H1 (cell line): Measurements from ENCODE around the gene DLG5. TPM values are rescaled to one million over a fixed set of nuclear protein-coding genes. Genes with fewer than 3 reads are reported as not detected.

Experiments
- CTCF ChIA-PET: fragments of 300-600 bp; sonication (Branson Sonifier 250); formaldehyde crosslinking; loops from one replicate; lab custom pipeline; 2021; ENCODE audit not compliant: partially characterized antibody; lab: Charles Lee
- POLR2A ChIA-PET: fragments of 300-600 bp; sonication (Branson Sonifier 250); formaldehyde crosslinking; loops from one replicate; lab custom pipeline; 2021; ENCODE audit warnings: inconsistent platforms; ENCODE audit not compliant: partially characterized antibody; lab: Charles Lee
- DNase-seq, 2 experiments: peaks; one replicate each; pipeline versions ENCODE4 v3.0.0 to v3.0.0-alpha.2; 2010 to 2022; ENCODE audit warnings: low spot score in 2 of 2, low read depth in 1 of 2, mixed read lengths in 1 of 2
- FAIRE-seq: peaks from 2 replicates; lab custom pipeline; 2011; peaks lifted over from hg19 to GRCh38; lab: Jason Lieb, UNC
- H2AFZ ChIP-seq: 2 replicates; pipeline ENCODE4 v1.8.1; 2012; ENCODE audit warnings: low read length, inconsistent platforms
- H2AK5ac ChIP-seq: 2 replicates; pipeline ENCODE4 v1.6.1; 2013; ENCODE audit warnings: low read depth, low read length
- H2BK120ac ChIP-seq: replicated peaks from 2 replicates; pipeline ENCODE3; 2013; ENCODE audit warnings: low read depth, low read length, inconsistent platforms
- H2BK12ac ChIP-seq: 2 replicates; pipeline ENCODE4 v1.6.1; 2013; ENCODE audit warnings: low read depth, low read length
- H2BK15ac ChIP-seq: 2 replicates; pipeline ENCODE4 v1.6.1; 2013; ENCODE audit warnings: low read length
- H2BK20ac ChIP-seq: 2 replicates; pipeline ENCODE4 v1.6.1; 2013; ENCODE audit warnings: low read length
- H2BK5ac ChIP-seq: 2 replicates; pipeline ENCODE4 v1.6.1; 2013; ENCODE audit warnings: low read depth, low read length
- H3K14ac ChIP-seq: 2 replicates; pipeline ENCODE4 v1.6.1; 2013; ENCODE audit warnings: inconsistent platforms; ENCODE audit not compliant: insufficient read length
- H3K18ac ChIP-seq: 2 replicates; pipeline ENCODE4 v1.6.1; 2013; ENCODE audit warnings: low read length; ENCODE audit errors: extremely low read depth
- H3K23ac ChIP-seq: 2 replicates; pipeline ENCODE4 v1.6.1; 2013; ENCODE audit warnings: inconsistent platforms; ENCODE audit not compliant: insufficient read length
- H3K23me2 ChIP-seq: 2 replicates; pipeline ENCODE4 v1.6.1; 2013; ENCODE audit warnings: low read depth, low read length
- H3K27ac ChIP-seq: 2 replicates; pipeline ENCODE4 v1.6.1; 2011; ENCODE audit warnings: low read depth, low read length, inconsistent platforms
- H3K27me3 ChIP-seq, 4 experiments: replicated peaks in 1 of 4; 1 replicate in 1 of 4; 2 replicates in 3 of 4; pipeline versions ENCODE4 v1.6.1 to v1.8.1; 2011 to 2013; ENCODE audit warnings: low read length in 3 of 4, mild to moderate bottlenecking in 3 of 4, inconsistent platforms in 2 of 4, mixed read lengths in 2 of 4, moderate library complexity in 1 of 4; ENCODE audit not compliant: control insufficient read depth in 3 of 4, insufficient read depth in 3 of 4; ENCODE audit errors: extremely low read depth in 1 of 4
- H3K36me3 ChIP-seq, 4 experiments: 2 replicates each; pipeline versions ENCODE4 v1.6.1 to v1.8.1; 2011 to 2013; ENCODE audit warnings: mild to moderate bottlenecking in 4 of 4, low read length in 3 of 4, moderate library complexity in 2 of 4, control low read depth in 1 of 4, inconsistent platforms in 1 of 4; ENCODE audit not compliant: insufficient read depth in 4 of 4, control insufficient read depth in 2 of 4
- H3K4ac ChIP-seq: replicated peaks from 2 replicates; pipeline ENCODE3; 2013; ENCODE audit warnings: low read length, low read depth, mixed read lengths, inconsistent platforms; ENCODE audit not compliant: insufficient read length
- H3K4me1 ChIP-seq, 4 experiments: replicated peaks in 1 of 4; 1 replicate in 1 of 4; 2 replicates in 3 of 4; pipeline versions ENCODE4 v1.6.1 to v1.8.1; 2011 to 2013; ENCODE audit warnings: low read length in 3 of 4, inconsistent platforms in 2 of 4, mixed read lengths in 1 of 4; ENCODE audit not compliant: insufficient read depth in 4 of 4, control insufficient read depth in 3 of 4
- H3K4me2 ChIP-seq, 2 experiments: 2 replicates each; pipeline versions ENCODE4 v1.6.1 to v1.8.1; 2011 to 2013; ENCODE audit warnings: low read depth in 2 of 2, low read length in 2 of 2, control low read depth in 1 of 2, inconsistent platforms in 1 of 2, mild to moderate bottlenecking in 1 of 2; ENCODE audit not compliant: insufficient read depth in 1 of 2
- H3K4me3 ChIP-seq, 4 experiments: fragments of 200-600, 300-600 bp in 1 of 4; sonication (generic), shearing (Covaris generic), sonication (Bioruptor Twin) in 1 of 4; 2 replicates each; pipeline versions ENCODE4 v1.5.1 to v1.8.1; 2011 to 2016; ENCODE audit warnings: low read length in 4 of 4, low read depth in 3 of 4, control low read depth in 2 of 4, inconsistent platforms in 2 of 4, mild to moderate bottlenecking in 2 of 4, mixed read lengths in 1 of 4, moderate library complexity in 1 of 4; ENCODE audit not compliant: insufficient read depth in 2 of 4; ENCODE audit errors: extremely low read depth in 1 of 4
- H3K56ac ChIP-seq: replicated peaks from 2 replicates; pipeline ENCODE3; 2013; ENCODE audit warnings: low read depth, mild to moderate bottlenecking, mixed read lengths, low read length, inconsistent platforms; ENCODE audit not compliant: insufficient read length
- H3K79me1 ChIP-seq: 2 replicates; pipeline ENCODE4 v1.6.1; 2013; ENCODE audit warnings: low read depth, low read length, control low read depth
- H3K79me2 ChIP-seq, 2 experiments: 2 replicates each; pipeline versions ENCODE4 v1.6.1 to v1.8.1; 2012 to 2013; ENCODE audit warnings: low read length in 2 of 2, mild to moderate bottlenecking in 2 of 2, inconsistent platforms in 1 of 2; ENCODE audit not compliant: insufficient read depth in 2 of 2, control insufficient read depth in 1 of 2
- H3K9ac ChIP-seq, 4 experiments: replicated peaks in 1 of 4; 1 replicate in 1 of 4; 2 replicates in 3 of 4; pipeline versions ENCODE4 v1.6.1 to v1.8.1; 2011 to 2013; ENCODE audit warnings: low read depth in 3 of 4, low read length in 3 of 4, control low read depth in 2 of 4, mild to moderate bottlenecking in 2 of 4, moderate library complexity in 2 of 4, inconsistent platforms in 1 of 4; ENCODE audit errors: extremely low read depth in 1 of 4
- H3K9me3 ChIP-seq, 2 experiments: 2 replicates each; pipeline versions ENCODE4 v1.6.1 to v1.8.1; 2012 to 2013; ENCODE audit warnings: mild to moderate bottlenecking in 2 of 2, moderate library complexity in 2 of 2, control low read depth in 1 of 2, inconsistent platforms in 1 of 2, low read depth in 1 of 2, low read length in 1 of 2, mixed read lengths in 1 of 2; ENCODE audit not compliant: insufficient read depth in 2 of 2
- H4K20me1 ChIP-seq, 2 experiments: replicated peaks in 1 of 2; 2 replicates each; pipeline versions ENCODE3 to v1.8.1; 2011 to 2013; ENCODE audit warnings: inconsistent platforms in 2 of 2, low read length in 2 of 2, mild to moderate bottlenecking in 1 of 2; ENCODE audit not compliant: insufficient read depth in 2 of 2, control insufficient read depth in 1 of 2
- H4K5ac ChIP-seq: 2 replicates; pipeline ENCODE4 v1.6.1; 2013; ENCODE audit warnings: low read length, low read depth, mixed read lengths, inconsistent platforms; ENCODE audit not compliant: insufficient read length
- H4K8ac ChIP-seq: 2 replicates; pipeline ENCODE4 v1.8.0; 2013; ENCODE audit warnings: mild to moderate bottlenecking, moderate library complexity, low read length, inconsistent platforms; ENCODE audit not compliant: insufficient read depth; ENCODE audit errors: extremely low read depth
- H4K91ac ChIP-seq: replicated peaks from 2 replicates; pipeline ENCODE3; 2013; ENCODE audit warnings: low read length, mixed read lengths, inconsistent platforms; ENCODE audit not compliant: insufficient read length
- BRCA1 ChIP-seq: IDR thresholded peaks from 2 replicates; pipeline ENCODE4 v1.6.1; 2012; ENCODE audit warnings: low read depth, low read length, improper control_type of control experiment
- CHD1 ChIP-seq: IDR thresholded peaks from 2 replicates; pipeline ENCODE4 v1.6.1; 2012; ENCODE audit warnings: low read depth, low read length, improper control_type of control experiment
- FOSL1 ChIP-seq: IDR thresholded peaks from 2 replicates; pipeline ENCODE4 v1.6.1; 2011; ENCODE audit warnings: mild to moderate bottlenecking, low read depth, low read length, moderate library complexity; ENCODE audit not compliant: insufficient read depth
- HDAC2 ChIP-seq, 2 experiments: fragments of 300-600 bp in 1 of 2; sonication (generic) in 1 of 2; IDR thresholded peaks; 2 replicates each; pipeline ENCODE4 v1.6.1; 2011 to 2012; ENCODE audit warnings: low read depth in 2 of 2, low read length in 2 of 2, mild to moderate bottlenecking in 2 of 2, moderate library complexity in 2 of 2, borderline replicate concordance in 1 of 2, inconsistent platforms in 1 of 2
- NRF1 ChIP-seq: IDR thresholded peaks from 2 replicates; pipeline ENCODE4 v1.6.1; 2011; ENCODE audit warnings: mild to moderate bottlenecking, low read depth, low read length, improper control_type of control experiment
- POU5F1 ChIP-seq: IDR thresholded peaks from 2 replicates; pipeline ENCODE4 v1.6.1; 2011; ENCODE audit warnings: low read depth, mild to moderate bottlenecking, low read length, moderate library complexity
- RAD21 ChIP-seq, 2 experiments: IDR thresholded peaks in 1 of 2; conservative IDR thresholded peaks in 1 of 2; 2 replicates each; pipeline ENCODE4 v1.6.1; 2011; ENCODE audit warnings: low read depth in 2 of 2, low read length in 2 of 2, improper control_type of control experiment in 1 of 2, inconsistent platforms in 1 of 2, mild to moderate bottlenecking in 1 of 2, moderate library complexity in 1 of 2
- SIX5 ChIP-seq: IDR thresholded peaks from 2 replicates; pipeline ENCODE4 v1.6.1; 2011; ENCODE audit warnings: mild to moderate bottlenecking, low read depth, low read length
- TAF7 ChIP-seq: optimal IDR thresholded peaks from 2 replicates; pipeline ENCODE3; 2011; ENCODE audit warnings: low read depth, mild to moderate bottlenecking, inconsistent platforms, low read length, moderate library complexity, borderline replicate concordance
- YY1 ChIP-seq: IDR thresholded peaks from 2 replicates; pipeline ENCODE4 v1.6.1; 2011; ENCODE audit warnings: low read depth, mild to moderate bottlenecking, low read length
- WGBS, 2 experiments: shearing (Covaris generic) in 1 of 2; methylation state at CpG; one replicate each; pipeline versions ENCODE4 v1.1.6 to v1.1.7; 2013 to 2015; ENCODE audit warnings: low lambda C conversion rate in 2 of 2, mixed read lengths in 2 of 2, inconsistent platforms in 1 of 2, low coverage in 1 of 2, missing lambda C conversion rate in 1 of 2; ENCODE audit not compliant: insufficient replicate concordance in 2 of 2, insufficient coverage in 1 of 2, insufficient read length in 1 of 2; ENCODE audit errors: extremely low coverage in 1 of 2, missing lambda C conversion rate in 1 of 2; 5-methylcytosine and 5-hydroxymethylcytosine counted together
- polyA plus RNA-seq, 7 experiments: library from polyadenylated mRNA; depleted of rRNA in 3 of 7; stranded (reverse) in 5 of 7; unstranded in 2 of 7; fragments of >200 nt in 5 of 7; fragments of 200-250 nt in 2 of 7; gene quantifications; 1 replicate in 5 of 7; 2 replicates in 1 of 7; 4 replicates in 1 of 7; pipeline versions ENCODE4 v1.2.1 to v1.2.3, GENCODE V29; 2011 to 2013; ENCODE audit warnings: missing spikeins in 2 of 7, mixed read lengths in 2 of 7
- total RNA-seq: library from RNA; stranded (reverse); fragmentation: NEBNext Ultra II Directional; extraction: Animal tissue kit (Norgen Biotek cat#: 25700); gene quantifications from 2 replicates; pipeline ENCODE4 v1.2.1, GENCODE V29; 2021
- TF ChIP-seq, protein P1 (sequence below), 3 experiments: IDR thresholded peaks; 1 replicate in 2 of 3; 2 replicates in 1 of 3; pipeline versions ENCODE4 v1.5.1 to v1.6.1; 2011; ENCODE audit warnings: low read length in 3 of 3, mild to moderate bottlenecking in 3 of 3, inconsistent platforms in 2 of 3, low read depth in 1 of 3, moderate library complexity in 1 of 3; ENCODE audit not compliant: insufficient read depth in 1 of 3; ENCODE audit errors: control extremely low read depth in 1 of 3

Gene DLG5
- total and polyA plus RNA-seq, 2 of the 8 experiments (the other 6 are each of a cell fraction or from before 2014, with no cell fraction given): 15.6 to 71.4 TPM

GRCh38 chr10:77972148-77972547 is 45.6 kb upstream of the DLG5 start:
- POLR2A ChIA-PET: interaction anchor here (1.0 to 4.8 kb wide), 3 partner anchors 17 to 63 kb away, joined by 3 to 26 read pairs (median 5); partner anchors contain the start of gene DLG5
- no peak for FAIRE-seq
- no peak overlapping the region for H2BK12ac ChIP-seq
- H4K20me1 ChIP-seq: no peaks in the 10 kb centered on the region
- H3K4me3 ChIP-seq: no peak overlapping the region
- H3K14ac ChIP-seq: no peak overlapping the region
- no peaks in the 10 kb centered on the region for H3K9me3 ChIP-seq
- CTCF ChIA-PET: interaction anchor here (0.8 to 9.7 kb wide), 7 partner anchors 14 to 125 kb away, joined by 3 to 117 read pairs (median 28); no protein-coding TSS in a partner anchor
- no peak overlapping the region for H3K56ac ChIP-seq
- H3K23me2 ChIP-seq: no peaks in the 10 kb centered on the region
- no peak overlapping the region for H2BK20ac ChIP-seq
- no peaks in the 10 kb centered on the region for H3K27me3 ChIP-seq
- H3K23ac ChIP-seq: no peak overlapping the region
- H3K79me2 ChIP-seq: no peaks in the 10 kb centered on the region
- H3K27ac ChIP-seq: no peak overlapping the region
- no peak overlapping the region for H4K8ac ChIP-seq
- no peak for DNase-seq
- H3K4me1 ChIP-seq: peaks cover 0 to 6% (median 0%) of the 10 kb centered on the region in 4 experiments; a peak in 2 of 7 replicates
- no peak overlapping the region for H2AK5ac ChIP-seq
- H2BK15ac ChIP-seq: no peak overlapping the region
- H2AFZ ChIP-seq: no peak overlapping the region
- H3K9ac ChIP-seq: no peak overlapping the region
- H2BK5ac ChIP-seq: no peak overlapping the region
- H4K91ac ChIP-seq: no peak overlapping the region
- no peak overlapping the region for H3K4ac ChIP-seq
- H3K4me2 ChIP-seq: no peak overlapping the region
- no peak overlapping the region for H3K18ac ChIP-seq
- no peak overlapping the region for H4K5ac ChIP-seq
- WGBS, 2 experiments: 93% methylated on average over 4 of the region's 5 CpGs; no CpG with 5 or more reads in 1 of the 2 experiments
- H3K36me3 ChIP-seq: peaks cover 0 to 5% (median 3%) of the 10 kb centered on the region in 4 experiments; a peak in 4 of 8 replicates
- no peaks in the 10 kb centered on the region for H3K79me1 ChIP-seq
- no peak overlapping the region for H2BK120ac ChIP-seq
- no peak for TF ChIP-seq HDAC2 (IDR thresholded peaks at IDR 0.05; ENCODE audit: borderline replicate concordance in 1 of 2, low read depth in 2 of 2, low read length in 2 of 2)
- no peak for TF ChIP-seq TAF7
- TF ChIP-seq FOSL1: no peak
- TF ChIP-seq, protein P1, sequence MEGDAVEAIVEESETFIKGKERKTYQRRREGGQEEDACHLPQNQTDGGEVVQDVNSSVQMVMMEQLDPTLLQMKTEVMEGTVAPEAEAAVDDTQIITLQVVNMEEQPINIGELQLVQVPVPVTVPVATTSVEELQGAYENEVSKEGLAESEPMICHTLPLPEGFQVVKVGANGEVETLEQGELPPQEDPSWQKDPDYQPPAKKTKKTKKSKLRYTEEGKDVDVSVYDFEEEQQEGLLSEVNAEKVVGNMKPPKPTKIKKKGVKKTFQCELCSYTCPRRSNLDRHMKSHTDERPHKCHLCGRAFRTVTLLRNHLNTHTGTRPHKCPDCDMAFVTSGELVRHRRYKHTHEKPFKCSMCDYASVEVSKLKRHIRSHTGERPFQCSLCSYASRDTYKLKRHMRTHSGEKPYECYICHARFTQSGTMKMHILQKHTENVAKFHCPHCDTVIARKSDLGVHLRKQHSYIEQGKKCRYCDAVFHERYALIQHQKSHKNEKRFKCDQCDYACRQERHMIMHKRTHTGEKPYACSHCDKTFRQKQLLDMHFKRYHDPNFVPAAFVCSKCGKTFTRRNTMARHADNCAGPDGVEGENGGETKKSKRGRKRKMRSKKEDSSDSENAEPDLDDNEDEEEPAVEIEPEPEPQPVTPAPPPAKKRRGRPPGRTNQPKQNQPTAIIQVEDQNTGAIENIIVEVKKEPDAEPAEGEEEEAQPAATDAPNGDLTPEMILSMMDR (IDR thresholded peaks at IDR 0.05; ENCODE audit: control extremely low read depth in 1 of 3, insufficient read depth in 1 of 3, low read depth in 1 of 3, low read length in 3 of 3): no peak
- no peak for TF ChIP-seq BRCA1
- TF ChIP-seq CHD1: no peak
- no peak for TF ChIP-seq NRF1
- TF ChIP-seq RAD21 (IDR thresholded peaks at IDR 0.05 in 1 of 2, conservative IDR thresholded peaks at IDR 0.05 in 1 of 2; ENCODE audit: low read depth in 2 of 2, low read length in 2 of 2): no peak
- no peak for TF ChIP-seq POU5F1
- TF ChIP-seq YY1: no peak
- TF ChIP-seq SIX5: no peak
